Measurements from ENCODE around the gene CACNA2D3.
"Not testable (repeated sequence)": the region's sequence is repeated elsewhere in the genome, so short reads cannot be mapped to it uniquely, and the experiment has no call there.

CACNA2D3 gene

GRCh38 chr3:54954521-54954920 is 832.2 kb downstream of the CACNA2D3 start:
- no peak for DNase-seq

- DNase-seq, result no peak
Observed at GRCh38 chr3:54955496-54955895, 833.1 kb downstream of the CACNA2D3 start.

- DNase-seq, result no peak
Observed at GRCh38 chr3:54955941-54956340, 833.6 kb downstream of the CACNA2D3 start.

GRCh38 chr3:54957711-54958110 is 835.4 kb downstream of the CACNA2D3 start:
- DNase-seq, result no peak

- no peak for DNase-seq
Observed at GRCh38 chr3:54960082-54960481, 837.7 kb downstream of the CACNA2D3 start.

- DNase-seq, result no peak
Observed at GRCh38 chr3:54960701-54961100, 838.3 kb downstream of the CACNA2D3 start.

GRCh38 chr3:54962200-54962599 is 839.8 kb downstream of the CACNA2D3 start:
- DNase-seq, result no peak

- no peak for DNase-seq
Observed at GRCh38 chr3:54963641-54964040, 841.3 kb downstream of the CACNA2D3 start.

GRCh38 chr3:54964081-54964480 is 841.7 kb downstream of the CACNA2D3 start:
- DNase-seq, result no peak

- no peak for DNase-seq
Observed at GRCh38 chr3:54965746-54966145, 843.4 kb downstream of the CACNA2D3 start.

- DNase-seq, result no peak
Observed at GRCh38 chr3:54966979-54967378, 844.6 kb downstream of the CACNA2D3 start.

- no peak for DNase-seq
Observed at GRCh38 chr3:54967731-54968161, 845.4 kb downstream of the CACNA2D3 start.

- DNase-seq, result no peak
Observed at GRCh38 chr3:54968546-54969172, 846.3 kb downstream of the CACNA2D3 start.

GRCh38 chr3:54969652-54970051 is 847.3 kb downstream of the CACNA2D3 start:
- DNase-seq, result no peak

GRCh38 chr3:54970895-54971294 is 848.5 kb downstream of the CACNA2D3 start:
- no peak for DNase-seq

- no peak for DNase-seq
Observed at GRCh38 chr3:54977439-54977838, 855.1 kb downstream of the CACNA2D3 start.

- not testable (repeated sequence) for DNase-seq
Observed at GRCh38 chr3:54977946-54978345, 855.6 kb downstream of the CACNA2D3 start.

GRCh38 chr3:54982807-54983206 is 860.5 kb downstream of the CACNA2D3 start:
- DNase-seq, result no peak

GRCh38 chr3:54983266-54984099 is 861.1 kb downstream of the CACNA2D3 start:
- no peak for DNase-seq

- DNase-seq, result no peak
Observed at GRCh38 chr3:54985856-54986255, 863.5 kb downstream of the CACNA2D3 start.

GRCh38 chr3:54986294-54986693 is 863.9 kb downstream of the CACNA2D3 start:
- no peak for DNase-seq

- no peak for DNase-seq
Observed at GRCh38 chr3:54987719-54988118, 865.4 kb downstream of the CACNA2D3 start.

- no peak for DNase-seq
Observed at GRCh38 chr3:54988302-54988837, 866.0 kb downstream of the CACNA2D3 start.

Data from activated naive CD4-positive, alpha-beta T cell treated with anti-CD3 and anti-CD28 coated beads, Interleukin-2, amount 50 U/mL, for 16 hours (primary cell).